ENCODE results near the gene PDILT. TPM values are rescaled to one million over a fixed set of nuclear protein-coding genes. Genes with fewer than 3 reads are reported as not detected.
"Not testable (repeated sequence)": the region's sequence is repeated elsewhere in the genome, so short reads cannot be mapped to it uniquely, and the experiment has no call there.

Gene PDILT
- total RNA-seq, 1 donor from 2014 or later = not detected

- DNase-seq (ENCODE audit: low spot score) = no peak
These were observed 81.8 kb downstream of the PDILT start for GRCh38 chr16:20322696-20323095.

GRCh38 chr16:20321671-20322070 is 82.9 kb downstream of the PDILT start:
- no peak for DNase-seq (ENCODE audit: low spot score)

DNA sequence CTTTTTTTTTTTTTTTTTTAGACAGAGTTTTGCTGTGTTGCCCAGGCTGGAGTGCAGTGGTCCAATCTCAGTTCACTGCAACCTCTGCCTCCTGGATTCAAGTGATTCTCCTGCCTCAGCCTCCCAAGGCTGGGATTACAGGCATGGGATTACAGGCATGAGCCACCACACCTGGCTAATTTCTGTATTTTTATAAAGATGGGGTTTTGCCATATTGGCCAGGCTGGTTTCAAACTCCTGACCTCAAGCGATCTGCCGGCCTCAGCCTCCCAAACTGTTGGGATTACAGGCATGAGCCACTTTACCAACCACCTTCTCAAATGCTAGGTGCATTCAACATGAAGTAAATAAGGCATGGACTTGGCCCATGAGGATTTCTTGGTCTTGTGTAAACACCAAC is 83.5 kb downstream of the PDILT start:
- not testable (repeated sequence) for DNase-seq (ENCODE audit: low spot score)

DNA sequence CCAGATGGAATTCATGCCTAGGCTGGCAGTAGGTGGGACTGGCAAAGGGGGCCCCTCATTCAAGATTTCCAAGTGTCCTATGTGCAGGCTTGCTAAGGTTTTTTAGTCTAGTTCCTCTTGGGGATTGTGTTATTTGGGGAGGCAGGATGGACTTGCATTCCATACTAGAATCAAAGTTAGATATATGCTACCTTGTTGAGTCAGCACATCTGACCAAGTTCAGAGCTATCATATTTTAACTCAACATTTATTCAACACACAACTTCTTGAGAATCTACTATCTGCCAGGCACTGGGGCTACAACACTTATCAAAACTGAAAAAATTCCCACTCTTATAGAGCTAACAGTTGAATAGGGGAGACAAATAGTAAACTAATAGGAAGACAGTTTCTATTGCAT is 83.9 kb downstream of the PDILT start:
- no peak for DNase-seq (ENCODE audit: low spot score)

DNA sequence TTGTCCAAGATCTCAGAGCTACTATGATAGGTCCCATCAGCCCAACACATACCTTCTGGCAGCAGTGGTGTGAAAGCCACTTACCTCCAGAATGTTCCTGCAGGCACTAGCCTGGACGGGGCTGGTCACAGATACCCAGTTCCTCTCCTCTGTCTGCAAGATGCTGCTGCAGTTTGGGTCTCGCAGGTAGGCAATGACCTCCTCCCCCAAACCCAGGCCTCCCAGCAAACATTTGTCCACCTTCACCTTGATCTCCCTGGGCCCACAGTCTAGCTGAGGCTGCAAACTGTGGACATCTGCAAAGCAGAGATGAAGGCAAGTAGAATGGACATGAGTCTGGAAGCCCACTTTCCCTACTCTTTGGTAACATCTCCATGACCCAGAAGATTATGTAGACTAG is 84.4 kb downstream of the PDILT start:
- DNase-seq (ENCODE audit: low spot score) = no peak

DNA sequence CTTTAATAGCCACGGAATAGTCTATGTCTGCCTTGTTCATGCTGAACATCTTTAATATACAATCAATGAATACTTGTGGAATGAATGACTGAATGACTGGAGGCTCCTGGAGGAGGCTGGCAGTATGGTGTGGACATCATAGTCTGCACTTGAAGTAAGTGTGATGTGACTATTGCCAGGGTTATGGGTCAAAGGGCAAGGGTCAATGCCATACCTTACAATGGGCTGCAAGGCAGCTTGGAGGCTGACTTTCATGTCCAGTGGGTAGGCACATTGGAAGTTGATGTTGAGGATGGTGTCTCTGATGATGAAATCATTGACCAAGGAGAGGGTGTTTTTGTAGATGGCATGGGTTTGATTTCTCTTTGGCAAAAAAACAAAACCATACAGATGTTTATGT is 85.1 kb downstream of the PDILT start:
- DNase-seq (ENCODE audit: low spot score) = no peak

DNA sequence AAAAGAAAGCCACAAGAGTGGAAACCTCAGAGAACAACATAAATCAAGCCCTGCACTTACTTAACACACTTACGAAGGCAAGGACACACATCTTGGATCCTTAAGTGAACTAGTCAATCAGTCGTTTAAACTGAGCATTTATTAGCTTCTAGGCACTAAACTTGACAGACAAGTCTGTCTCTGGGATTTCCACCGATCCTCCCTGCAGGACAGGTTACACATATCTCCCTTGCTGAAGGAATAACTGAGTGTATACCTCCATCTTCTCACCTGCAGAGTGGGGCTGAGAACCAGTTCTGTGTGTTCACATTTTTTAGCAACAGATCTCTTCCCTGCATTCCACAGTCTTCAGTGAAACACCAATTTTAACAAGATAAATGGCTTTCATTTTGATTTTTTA is 86.1 kb downstream of the PDILT start:
- DNase-seq (ENCODE audit: low spot score) = no peak

- DNase-seq (ENCODE audit: low spot score) = no peak
These were observed 86.5 kb downstream of the PDILT start for GRCh38 chr16:20318006-20318405.

GRCh38 chr16:20317117-20317516 is 87.4 kb downstream of the PDILT start:
- no peak for DNase-seq (ENCODE audit: low spot score)

DNA sequence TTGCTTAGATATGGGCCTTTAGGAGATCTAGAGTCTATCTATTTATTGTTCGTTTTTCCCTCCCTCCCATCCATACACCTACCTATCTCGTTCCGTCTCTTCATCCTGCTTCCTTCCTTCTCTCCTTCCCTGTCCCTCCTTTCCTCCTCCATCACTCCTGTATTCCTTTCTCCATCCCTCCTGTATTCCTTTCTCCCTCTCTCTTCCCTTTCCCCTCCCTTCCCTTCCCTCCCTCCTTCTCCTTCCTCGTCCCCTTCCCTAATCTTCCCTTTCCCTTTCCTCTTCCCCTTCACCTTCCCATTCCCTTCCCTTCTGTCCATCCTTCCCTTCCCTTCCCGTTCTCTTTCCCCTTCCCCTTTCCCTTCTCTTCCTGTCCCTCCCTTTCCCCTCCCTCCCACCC is 87.8 kb downstream of the PDILT start:
- no peak for DNase-seq (ENCODE audit: low spot score)

GRCh38 chr16:20315764-20316163 is 88.8 kb downstream of the PDILT start:
- DNase-seq (ENCODE audit: low spot score) = no peak

DNA sequence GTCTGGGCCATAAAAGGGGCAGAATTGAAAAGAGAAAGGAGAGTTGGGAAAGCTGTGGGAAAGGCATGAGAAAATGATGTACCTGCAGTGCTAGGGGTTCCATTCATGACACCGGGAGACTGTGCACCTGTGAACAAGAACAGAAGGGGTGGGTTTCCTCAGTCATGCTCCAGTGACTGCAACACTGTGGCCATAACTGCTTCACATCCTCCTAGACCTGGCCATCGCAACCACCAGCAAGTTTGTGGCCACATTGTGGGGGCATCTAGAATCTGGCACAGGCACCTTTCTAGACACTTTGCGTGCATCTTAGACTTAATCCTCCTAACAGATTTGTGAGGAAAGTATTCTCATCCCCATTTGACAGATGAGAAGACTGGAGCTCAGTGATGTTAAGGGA is 90.0 kb downstream of the PDILT start:
- DNase-seq (ENCODE audit: low spot score) = no peak

DNA sequence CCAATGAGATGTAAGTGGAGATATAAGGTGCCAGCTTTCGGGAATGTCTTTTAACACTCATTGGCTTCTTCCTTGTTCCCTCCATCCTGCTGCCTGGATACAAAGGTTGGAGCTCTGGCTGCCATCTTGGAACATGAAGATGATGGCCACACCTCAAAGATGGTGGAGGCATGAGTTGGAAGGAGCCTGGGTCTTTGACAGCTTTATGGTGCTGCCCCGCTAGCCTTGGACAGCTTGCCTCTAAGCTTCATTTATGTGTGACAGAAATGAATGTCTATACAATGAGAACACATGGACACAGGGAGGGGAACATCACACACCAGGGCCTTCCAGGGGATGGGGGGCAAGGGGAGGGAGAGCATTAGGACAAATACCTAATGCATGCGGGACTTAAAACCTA is 90.8 kb downstream of the PDILT start:
- no peak for DNase-seq (ENCODE audit: low spot score)

- DNase-seq (ENCODE audit: low spot score) = not testable (repeated sequence)
These were observed 91.9 kb downstream of the PDILT start for GRCh38 chr16:20312536-20313095.

GRCh38 chr16:20311548-20311947 is 93.0 kb downstream of the PDILT start:
- no peak for DNase-seq (ENCODE audit: low spot score)

GRCh38 chr16:20310421-20311395 is 93.8 kb downstream of the PDILT start:
- DNase-seq (ENCODE audit: low spot score) = no peak

GRCh38 chr16:20309786-20310185 is 94.8 kb downstream of the PDILT start:
- DNase-seq (ENCODE audit: low spot score) = no peak

Other genes with a start within 250 kb of the PDILT start
- gene GP2, start 77.2 kb downstream of the PDILT start, total RNA-seq (ENCODE audit: insufficient read depth, low replicate concordance) = not detected
- 2.6 TPM for gene UMOD, start 52.0 kb downstream of the PDILT start, total RNA-seq (ENCODE audit: insufficient read depth, low replicate concordance)
- gene ACSM5, start 4.8 kb upstream of the PDILT start, total RNA-seq (ENCODE audit: insufficient read depth, low replicate concordance) = 9.9 TPM
- 5.1 TPM for gene ACSM2A, start 46.8 kb upstream of the PDILT start, total RNA-seq (ENCODE audit: insufficient read depth, low replicate concordance)
- 4.6 TPM for gene ACSM2B, start 171.6 kb upstream of the PDILT start, total RNA-seq (ENCODE audit: insufficient read depth, low replicate concordance)